ENCODE results near the gene ERC2.

DNA sequence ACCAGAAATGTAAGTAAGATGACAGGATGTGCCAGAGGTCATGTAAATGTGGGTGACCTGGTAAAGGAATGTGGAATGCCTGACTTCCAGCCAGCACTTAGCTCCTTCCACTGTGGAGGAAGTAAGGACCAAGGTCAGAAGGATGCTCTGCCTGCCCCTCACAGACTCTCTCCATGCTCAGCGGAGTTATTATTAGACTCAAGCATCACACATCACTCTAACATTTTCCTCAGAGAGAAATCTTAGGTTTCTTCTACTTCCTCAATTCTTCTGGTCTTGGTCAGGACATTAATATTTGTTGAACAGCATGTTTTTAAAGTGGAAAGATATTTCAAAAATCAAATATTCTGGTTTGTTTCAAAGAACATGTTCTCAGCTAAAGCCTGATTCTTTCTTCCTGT is 749.7 kb downstream of the ERC2 start:
- TF ChIP-seq, protein P1, sequence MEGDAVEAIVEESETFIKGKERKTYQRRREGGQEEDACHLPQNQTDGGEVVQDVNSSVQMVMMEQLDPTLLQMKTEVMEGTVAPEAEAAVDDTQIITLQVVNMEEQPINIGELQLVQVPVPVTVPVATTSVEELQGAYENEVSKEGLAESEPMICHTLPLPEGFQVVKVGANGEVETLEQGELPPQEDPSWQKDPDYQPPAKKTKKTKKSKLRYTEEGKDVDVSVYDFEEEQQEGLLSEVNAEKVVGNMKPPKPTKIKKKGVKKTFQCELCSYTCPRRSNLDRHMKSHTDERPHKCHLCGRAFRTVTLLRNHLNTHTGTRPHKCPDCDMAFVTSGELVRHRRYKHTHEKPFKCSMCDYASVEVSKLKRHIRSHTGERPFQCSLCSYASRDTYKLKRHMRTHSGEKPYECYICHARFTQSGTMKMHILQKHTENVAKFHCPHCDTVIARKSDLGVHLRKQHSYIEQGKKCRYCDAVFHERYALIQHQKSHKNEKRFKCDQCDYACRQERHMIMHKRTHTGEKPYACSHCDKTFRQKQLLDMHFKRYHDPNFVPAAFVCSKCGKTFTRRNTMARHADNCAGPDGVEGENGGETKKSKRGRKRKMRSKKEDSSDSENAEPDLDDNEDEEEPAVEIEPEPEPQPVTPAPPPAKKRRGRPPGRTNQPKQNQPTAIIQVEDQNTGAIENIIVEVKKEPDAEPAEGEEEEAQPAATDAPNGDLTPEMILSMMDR (IDR thresholded peaks at IDR 0.05) = no peak
- TF ChIP-seq ZFX (IDR thresholded peaks at IDR 0.05; ENCODE audit: borderline replicate concordance) = no peak

All from 22Rv1 (cell line).